Activated CD4-positive, alpha-beta T cell treated with anti-CD3 and anti-CD28 coated beads, Interleukin-2, amount 10 ng/mL, durations not matched to agents 7 days and 5 days (primary cell): ENCODE data around the gene HAX1. TPM values are rescaled to one million over a fixed set of nuclear protein-coding genes. Genes with fewer than 3 reads are reported as not detected.
"Not testable (repeated sequence)": the region's sequence is repeated elsewhere in the genome, so short reads cannot be mapped to it uniquely, and the experiment has no call there.

Experiments used
- CTCF ChIA-PET: fragments of 350-600 bp; sonication (Branson Sonifier 250); formaldehyde crosslinking; loops from one replicate; lab custom pipeline; 2021; ENCODE audit warnings: antibody characterized with exemption; lab: Charles Lee
- POLR2A ChIA-PET: fragments of 350-600 bp; sonication (Branson Sonifier 250); formaldehyde crosslinking; loops from one replicate; lab custom pipeline; 2021; ENCODE audit warnings: antibody characterized with exemption; lab: Charles Lee
- DNase-seq: peaks from one replicate; pipeline ENCODE4 v3.0.0-alpha.2; 2020
- H3K27ac Mint-ChIP-seq: one replicate; pipeline ENCODE4 v1.8.0; 2021; ENCODE audit warnings: mild to moderate bottlenecking, moderate library complexity, mixed read lengths
- H3K27me3 Mint-ChIP-seq: one replicate; pipeline ENCODE4 v1.8.0; 2021; ENCODE audit warnings: mixed read lengths
- H3K36me3 Mint-ChIP-seq: one replicate; pipeline ENCODE4 v1.8.0; 2021; ENCODE audit warnings: low read depth, mixed read lengths
- H3K4me1 Mint-ChIP-seq: one replicate; pipeline ENCODE4 v1.8.0; 2021; ENCODE audit warnings: mixed read lengths
- H3K4me3 Mint-ChIP-seq: one replicate; pipeline ENCODE4 v1.8.0; 2021; ENCODE audit warnings: mild to moderate bottlenecking, moderate library complexity, mixed read lengths
- H3K9me3 Mint-ChIP-seq: one replicate; pipeline ENCODE4 v1.8.0; 2021; ENCODE audit warnings: mixed read lengths
- total RNA-seq, 2 experiments: library from RNA; stranded (reverse); gene quantifications; one replicate each; pipeline ENCODE4 v1.2.3, GENCODE V29; 2021

The HAX1 gene
- total RNA-seq, 2 experiments from 2014 or later = 107 to 126 TPM

GRCh38 chr1:154253671-154254070 is 18.8 kb upstream of the HAX1 start:
- Mint-ChIP-seq H3K27ac (no peak overlapping the region), H3K9me3 (no peaks in the 10 kb centered on the region), H3K27me3 (no peaks in the 10 kb centered on the region), H3K4me1 (no peaks in the 10 kb centered on the region), H3K36me3 (peaks cover 70% of the 10 kb centered on the region), H3K4me3 (no peak overlapping the region)
- ChIA-PET POLR2A (no interaction called here), CTCF (no interaction called here)
- no peak for DNase-seq

GRCh38 chr1:154256686-154257085 is 15.7 kb upstream of the HAX1 start:
- no peaks in the 10 kb centered on the region for H3K9me3 Mint-ChIP-seq
- no peaks in the 10 kb centered on the region for H3K27me3 Mint-ChIP-seq
- no peak for DNase-seq
- H3K27ac Mint-ChIP-seq = no peak overlapping the region
- H3K4me1 Mint-ChIP-seq = peaks cover under 1% of the 10 kb centered on the region
- H3K4me3 Mint-ChIP-seq = no peak overlapping the region
- peaks cover 72% of the 10 kb centered on the region for H3K36me3 Mint-ChIP-seq
- CTCF ChIA-PET = interaction anchor here (1.0 kb wide), 1 partner anchor 35 kb away, joined by 3 read pairs; no protein-coding TSS in a partner anchor
- POLR2A ChIA-PET = no interaction called here

- peaks cover 78% of the 10 kb centered on the region for H3K36me3 Mint-ChIP-seq
- H3K27me3 Mint-ChIP-seq = no peaks in the 10 kb centered on the region
- no peak overlapping the region for H3K4me3 Mint-ChIP-seq
- ChIA-PET POLR2A (no interaction called here), CTCF (interaction anchor here (0.7 to 1.9 kb wide), 6 partner anchors 11 to 1379 kb away, joined by 3 to 5 read pairs (median 4); no protein-coding TSS in a partner anchor)
- peak overlapping the region; percentile 61 for H3K27ac Mint-ChIP-seq
- DNase-seq = no peak
- H3K4me1 Mint-ChIP-seq = peaks cover 10% of the 10 kb centered on the region
- H3K9me3 Mint-ChIP-seq = no peaks in the 10 kb centered on the region
Observed at GRCh38 chr1:154258784-154259183, 13.6 kb upstream of the HAX1 start.

GRCh38 chr1:154260127-154260526 is 12.3 kb upstream of the HAX1 start:
- no peak overlapping the region for H3K27ac Mint-ChIP-seq
- peaks cover 22% of the 10 kb centered on the region for H3K4me1 Mint-ChIP-seq
- POLR2A ChIA-PET = no interaction called here
- CTCF ChIA-PET = interaction anchor here (1.2 to 1.9 kb wide), 2 partner anchors 9 to 12 kb away, joined by 4 to 5 read pairs; no protein-coding TSS in a partner anchor
- peaks cover 73% of the 10 kb centered on the region for H3K36me3 Mint-ChIP-seq
- DNase-seq = no peak
- H3K27me3 Mint-ChIP-seq = no peaks in the 10 kb centered on the region
- H3K4me3 Mint-ChIP-seq = no peak overlapping the region
- H3K9me3 Mint-ChIP-seq = no peaks in the 10 kb centered on the region

- POLR2A ChIA-PET = no interaction called here
Observed at GRCh38 chr1:154263465-154264332, 8.7 kb upstream of the HAX1 start.

GRCh38 chr1:154264454-154264853 is 8.0 kb upstream of the HAX1 start:
- Mint-ChIP-seq H3K27ac (peak overlapping the region; percentile 59), H3K36me3 (peaks cover 65% of the 10 kb centered on the region), H3K4me3 (no peak overlapping the region), H3K9me3 (no peaks in the 10 kb centered on the region), H3K27me3 (no peaks in the 10 kb centered on the region), H3K4me1 (peaks cover 39% of the 10 kb centered on the region)
- ChIA-PET POLR2A (no interaction called here), CTCF (interaction anchor here (0.5 to 1.9 kb wide), 8 partner anchors 7 to 1349 kb away, joined by 3 to 5 read pairs (median 4); partner anchors contain the start of gene HAX1)
- no peak for DNase-seq

More at GRCh38 chr1:154263465-154264332, 8.7 kb upstream of the HAX1 start:
- CTCF ChIA-PET = interaction anchor here (0.5 to 1.9 kb wide), 7 partner anchors 8 to 526 kb away, joined by 3 to 5 read pairs (median 4); partner anchors contain the start of gene HAX1
- H3K36me3 Mint-ChIP-seq = peaks cover 61% of the 10 kb centered on the region
- H3K9me3 Mint-ChIP-seq = no peaks in the 10 kb centered on the region
- H3K27ac Mint-ChIP-seq = peak overlapping the region; percentile 52
- no peak for DNase-seq
- H3K4me3 Mint-ChIP-seq = no peak overlapping the region
- peaks cover 39% of the 10 kb centered on the region for H3K4me1 Mint-ChIP-seq
- H3K27me3 Mint-ChIP-seq = no peaks in the 10 kb centered on the region

GRCh38 chr1:154265586-154265985 is 6.8 kb upstream of the HAX1 start:
- Mint-ChIP-seq H3K36me3 (peaks cover 61% of the 10 kb centered on the region), H3K4me1 (peaks cover 42% of the 10 kb centered on the region), H3K4me3 (no peak overlapping the region), H3K27me3 (no peaks in the 10 kb centered on the region), H3K27ac (peak overlapping the region; percentile 83), H3K9me3 (no peaks in the 10 kb centered on the region)
- ChIA-PET POLR2A (interaction anchor here (0.5 kb wide), 1 partner anchor 13 kb away, joined by 3 read pairs; no protein-coding TSS in a partner anchor), CTCF (interaction anchor here (0.6 to 1.7 kb wide), 4 partner anchors 19 to 80 kb away, joined by 3 to 4 read pairs (median 4); no protein-coding TSS in a partner anchor)
- peak; percentile 26 for DNase-seq

- CTCF ChIA-PET = interaction anchor here (0.6 to 1.7 kb wide), 6 partner anchors 7 to 94 kb away, joined by 3 to 9 read pairs (median 3); no protein-coding TSS in a partner anchor
- peaks cover 49% of the 10 kb centered on the region for H3K36me3 Mint-ChIP-seq
- no peak for DNase-seq
- no peaks in the 10 kb centered on the region for H3K9me3 Mint-ChIP-seq
- peak overlapping the region; percentile 97 for H3K27ac Mint-ChIP-seq
- H3K4me3 Mint-ChIP-seq = peak overlapping the region; percentile 89
- no peaks in the 10 kb centered on the region for H3K27me3 Mint-ChIP-seq
- H3K4me1 Mint-ChIP-seq = peaks cover 51% of the 10 kb centered on the region
- POLR2A ChIA-PET = no interaction called here
Observed at GRCh38 chr1:154270833-154271232, 1.6 kb upstream of the HAX1 start.

- CTCF ChIA-PET = interaction anchor here (0.6 to 1.4 kb wide), 7 partner anchors 55 to 274 kb away, joined by 3 to 4 read pairs (median 3); no protein-coding TSS in a partner anchor
Observed at GRCh38 chr1:154272999-154273563, 652 bp downstream of the HAX1 start.

GRCh38 chr1:154276797-154277196 is 4.4 kb downstream of the HAX1 start:
- Mint-ChIP-seq H3K9me3 (no peaks in the 10 kb centered on the region), H3K4me1 (peaks cover 27% of the 10 kb centered on the region), H3K4me3 (no peak overlapping the region), H3K27me3 (no peaks in the 10 kb centered on the region), H3K27ac (no peak overlapping the region), H3K36me3 (peaks cover 18% of the 10 kb centered on the region)
- POLR2A ChIA-PET = no interaction called here
- CTCF ChIA-PET = interaction anchor here (0.5 to 1.4 kb wide), 6 partner anchors 21 to 399 kb away, joined by 3 to 6 read pairs (median 4); no protein-coding TSS in a partner anchor
- DNase-seq = peak; percentile 36

More at GRCh38 chr1:154272999-154273563, 652 bp downstream of the HAX1 start:
- no peaks in the 10 kb centered on the region for H3K9me3 Mint-ChIP-seq
- POLR2A ChIA-PET = no interaction called here
- H3K36me3 Mint-ChIP-seq = peaks cover 42% of the 10 kb centered on the region
- no peaks in the 10 kb centered on the region for H3K27me3 Mint-ChIP-seq
- H3K4me1 Mint-ChIP-seq = peaks cover 41% of the 10 kb centered on the region
- H3K4me3 Mint-ChIP-seq = peak overlapping the region; percentile 89
- no peak for DNase-seq
- H3K27ac Mint-ChIP-seq = peak overlapping the region; percentile 97

GRCh38 chr1:154287591-154287990 is 15.2 kb downstream of the HAX1 start:
- H3K9me3 Mint-ChIP-seq, H3K4me1 Mint-ChIP-seq, POLR2A ChIA-PET, H3K27ac Mint-ChIP-seq, H3K36me3 Mint-ChIP-seq, H3K4me3 Mint-ChIP-seq, DNase-seq, CTCF ChIA-PET: not testable (repeated sequence)
- peaks cover 20% of the 10 kb centered on the region for H3K27me3 Mint-ChIP-seq

GRCh38 chr1:154288661-154289060 is 16.2 kb downstream of the HAX1 start:
- no peak for DNase-seq
- CTCF ChIA-PET = no interaction called here
- Mint-ChIP-seq H3K27me3 (peaks cover 20% of the 10 kb centered on the region), H3K27ac (no peak overlapping the region), H3K4me1 (peaks cover 2% of the 10 kb centered on the region), H3K36me3 (no peaks in the 10 kb centered on the region), H3K4me3 (no peak overlapping the region), H3K9me3 (peaks cover 10% of the 10 kb centered on the region)
- POLR2A ChIA-PET = no interaction called here
